PC-3 (cell line): ENCODE measurements around the gene ERO1B. TPM values are rescaled to one million over a fixed set of nuclear protein-coding genes. Genes with fewer than 3 reads are reported as not detected.

ENCODE experiments used
- ATAC-seq: fragments of 200-7000 bp; cut with Tn5 transposase; 2 replicates; pipeline ENCODE4 v1.9.1; 2020; ENCODE audit warnings: mild to moderate bottlenecking, moderate library complexity
- BruUV-seq: library from RNA; stranded (reverse); fragments of 400-500 nt; replicated peaks from 2 replicates; lab custom pipeline; 2021; lab: Mats Ljungman, UMichigan
- CTCF ChIA-PET: fragments of 300-600 bp; sonication (Branson Sonifier 250); formaldehyde crosslinking; loops from one replicate; lab custom pipeline; 2022; ENCODE audit warnings: antibody characterized with exemption; lab: Charles Lee
- POLR2A ChIA-PET: fragments of 300-600 bp; sonication (Branson Sonifier 250); formaldehyde crosslinking; loops from one replicate; lab custom pipeline; 2022; ENCODE audit warnings: antibody characterized with exemption; ENCODE audit not compliant: unreplicated experiment; lab: Charles Lee
- DNase-seq: peaks from one replicate; pipeline ENCODE4 v3.0.0-alpha.2; 2015
- H2AFZ ChIP-seq: fragments of 300-600 bp; sonication (generic); 2 replicates; pipeline ENCODE4 v1.6.0; 2016; ENCODE audit warnings: antibody characterized with exemption, low read length
- H3F3A ChIP-seq: fragments of 300-600 bp; sonication (generic); one replicate; pipeline ENCODE4 v1.6.0; 2017; ENCODE audit warnings: antibody characterized with exemption, low read length, control low read depth, mild to moderate bottlenecking; ENCODE audit not compliant: unreplicated experiment
- H3K27ac ChIP-seq: fragments of 300-600 bp; sonication (generic); 2 replicates; pipeline ENCODE4 v1.5.1; 2016; ENCODE audit warnings: mild to moderate bottlenecking, low read length
- H3K27me3 ChIP-seq: fragments of 300-600 bp; sonication (generic); 2 replicates; pipeline ENCODE4 v1.6.1; 2016; ENCODE audit warnings: low read length, mixed read lengths
- H3K36me3 ChIP-seq: fragments of 300-600 bp; sonication (generic); 2 replicates; pipeline ENCODE4 v1.6.1; 2016; ENCODE audit warnings: low read depth, mixed run types, low read length, mixed read lengths
- H3K4me1 ChIP-seq: fragments of 300-600 bp; sonication (generic); 2 replicates; pipeline ENCODE4 v1.5.1; 2016; ENCODE audit warnings: low read length; ENCODE audit not compliant: insufficient read depth
- H3K4me2 ChIP-seq: fragments of 300-600 bp; sonication (generic); 2 replicates; pipeline ENCODE4 v1.6.0; 2016; ENCODE audit warnings: low read length
- H3K4me3 ChIP-seq: fragments of 300-600 bp; sonication (generic); 2 replicates; pipeline ENCODE4 v1.5.1; 2016; ENCODE audit warnings: mild to moderate bottlenecking, low read length, mixed read lengths
- H3K79me2 ChIP-seq: fragments of 300-600 bp; sonication (generic); 2 replicates; pipeline ENCODE4 v1.6.1; 2017; ENCODE audit warnings: low read length, mixed read lengths
- H3K9ac ChIP-seq: fragments of 300-600 bp; sonication (generic); 2 replicates; pipeline ENCODE4 v1.6.0; 2016; ENCODE audit warnings: mild to moderate bottlenecking, low read length
- H3K9me2 ChIP-seq: fragments of 300-600 bp; sonication (generic); replicated peaks from 2 replicates; pipeline ENCODE4 v1.6.1; 2016; ENCODE audit warnings: mixed run types, low read length, mixed read lengths
- H3K9me3 ChIP-seq: fragments of 300-600 bp; sonication (generic); 2 replicates; pipeline ENCODE4 v1.6.1; 2016; ENCODE audit warnings: low read length, mixed read lengths
- H4K20me1 ChIP-seq: fragments of 300-600 bp; sonication (generic); 2 replicates; pipeline ENCODE4 v1.6.1; 2016; ENCODE audit warnings: low read length, mixed read lengths
- CTCF ChIP-seq: fragments of 300-600 bp; sonication (generic); conservative IDR thresholded peaks from 2 replicates; pipeline ENCODE4 v1.5.1; 2017; ENCODE audit warnings: antibody characterized with exemption, low read depth, mild to moderate bottlenecking, low read length
- EZH2 ChIP-seq: fragments of 300-600 bp; sonication (generic); IDR thresholded peaks from one replicate; pipeline ENCODE4 v1.6.1; 2017; ENCODE audit warnings: antibody characterized with exemption, mild to moderate bottlenecking, low read length; ENCODE audit not compliant: unreplicated experiment
- EZH2phosphoT487 ChIP-seq: fragments of 300-600 bp; sonication (generic); IDR thresholded peaks from 2 replicates; pipeline ENCODE4 v1.6.1; 2018; ENCODE audit warnings: mild to moderate bottlenecking, antibody characterized with exemption, low read length, borderline replicate concordance
- intact Hi-C: fragments of 100-400 bp; cut with micrococcal nuclease; formaldehyde crosslinking; loops from 2 replicates; pipeline ENCODE4 v1.9.0; 2023
- total RNA-seq: library from RNA; depleted of rRNA; stranded (reverse); fragments of >200 nt; gene quantifications from 2 replicates; pipeline ENCODE4 v1.2.3, GENCODE V29; 2014

ERO1B gene
- total RNA-seq, 1 experiment from 2014 or later: 0.95 TPM

GRCh38 chr1:236282719-236283118 is 961 bp upstream of the ERO1B start:
- Histone ChIP-seq H3K79me2 (no peaks in the 10 kb centered on the region), H3K9me3 (no peaks in the 10 kb centered on the region), H3K27me3 (no peaks in the 10 kb centered on the region), H3K9ac (peak overlapping the region; percentile 70; the same call in 1 of the 2 replicates), H4K20me1 (no peaks in the 10 kb centered on the region), H3K4me2 (peak overlapping the region; percentile 98), H3K36me3 (no peaks in the 10 kb centered on the region), H3K27ac (no peak overlapping the region), H3K4me1 (peaks cover 7% of the 10 kb centered on the region; the same call in 1 of the 2 replicates), H3K9me2 (no peaks in the 10 kb centered on the region), H3F3A (no peaks in the 10 kb centered on the region), H2AFZ (peak overlapping the region; percentile 97), H3K4me3 (peak overlapping the region; percentile 84)
- ATAC-seq (no peak), DNase-seq (no peak)
- POLR2A ChIA-PET: no interaction called here
- intact Hi-C loops: loop anchor here (5.0 kb wide), 1 partner anchor 250 kb away; no protein-coding TSS in a partner anchor
- BruUV-seq: no TSS peak
- CTCF ChIA-PET: no interaction called here
- TF ChIP-seq EZH2phosphoT487 (no peak), EZH2 (no peak)

DNA sequence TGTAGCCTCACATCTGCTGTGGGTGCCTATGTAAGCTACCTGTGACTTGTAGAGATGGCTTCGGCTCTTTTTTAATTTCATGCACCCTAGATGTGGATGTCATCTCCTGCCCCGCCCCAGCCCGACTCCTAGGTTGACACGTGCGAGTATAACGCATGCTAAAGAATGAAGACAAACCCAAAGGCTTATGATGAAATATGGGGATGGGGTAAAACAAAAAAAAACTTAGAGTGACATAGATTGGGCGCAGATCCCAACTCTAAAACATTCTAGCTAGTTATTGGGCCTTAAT is 613 bp upstream of the ERO1B start:
- peak overlapping the region; percentile 70 for H3K9ac ChIP-seq
- no peaks in the 10 kb centered on the region for H3K9me3 ChIP-seq
- H3K9me2 ChIP-seq: no peaks in the 10 kb centered on the region
- BruUV-seq: TSS peak; percentile 95
- ATAC-seq (no peak), DNase-seq (no peak)
- intact Hi-C loops: loop anchor here (5.0 kb wide), 1 partner anchor 250 kb away; no protein-coding TSS in a partner anchor
- H3K79me2 ChIP-seq: no peaks in the 10 kb centered on the region
- peak overlapping the region; percentile 97 for H2AFZ ChIP-seq
- H3F3A ChIP-seq: no peaks in the 10 kb centered on the region
- ChIA-PET POLR2A (no interaction called here), CTCF (no interaction called here)
- no peaks in the 10 kb centered on the region for H3K36me3 ChIP-seq
- peak overlapping the region; percentile 98 for H3K4me2 ChIP-seq
- peaks cover 7% of the 10 kb centered on the region; the same call in 1 of the 2 replicates for H3K4me1 ChIP-seq
- H4K20me1 ChIP-seq: no peaks in the 10 kb centered on the region
- no peak overlapping the region for H3K27ac ChIP-seq
- H3K4me3 ChIP-seq: peak overlapping the region; percentile 84
- H3K27me3 ChIP-seq: no peaks in the 10 kb centered on the region
- TF ChIP-seq EZH2 (no peak), EZH2phosphoT487 (no peak), CTCF (no peak)

DNA sequence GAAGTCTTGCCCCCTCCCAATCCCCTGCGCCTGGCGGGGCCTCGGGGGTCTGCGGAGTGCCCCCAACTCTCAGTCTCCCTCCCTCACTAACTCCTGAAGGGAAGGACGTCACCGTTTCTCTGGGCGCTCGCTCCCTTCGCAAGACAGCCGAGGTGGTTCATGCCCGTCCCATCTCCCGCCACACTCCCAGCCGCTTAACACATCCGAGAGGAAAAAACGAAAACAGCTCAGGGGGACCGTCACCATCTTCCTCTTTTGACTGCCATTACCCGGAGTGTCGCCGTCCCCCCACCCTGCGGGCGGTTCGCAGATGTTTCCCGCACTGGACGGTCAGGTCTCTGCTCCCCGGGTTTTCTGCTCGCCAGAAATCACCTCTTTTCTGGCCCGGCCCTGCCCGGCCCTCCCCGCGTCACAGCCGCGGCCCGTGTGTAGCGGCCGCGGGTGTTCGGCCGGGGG is 532 bp downstream of the ERO1B start:
- Histone ChIP-seq H3K27ac (no peak overlapping the region), H3K4me1 (peaks cover 7% of the 10 kb centered on the region; the same call in 1 of the 2 replicates), H3F3A (no peaks in the 10 kb centered on the region), H3K4me2 (peak overlapping the region; percentile 97), H3K4me3 (peak overlapping the region; percentile 84), H3K9ac (peak overlapping the region; percentile 38), H4K20me1 (no peaks in the 10 kb centered on the region), H3K9me2 (no peaks in the 10 kb centered on the region), H3K79me2 (no peaks in the 10 kb centered on the region), H3K9me3 (no peaks in the 10 kb centered on the region), H2AFZ (peak overlapping the region; percentile 96), H3K36me3 (no peaks in the 10 kb centered on the region), H3K27me3 (no peaks in the 10 kb centered on the region)
- ATAC-seq (peak; percentile 59), DNase-seq (peak; percentile 15)
- POLR2A ChIA-PET: no interaction called here
- TF ChIP-seq EZH2 (no peak), CTCF (no peak), EZH2phosphoT487 (no peak)
- TSS peak; percentile 35 for BruUV-seq
- intact Hi-C loops: loop anchor here (1.0 to 5.0 kb wide), 2 partner anchors 23 to 251 kb away; no protein-coding TSS in a partner anchor
- CTCF ChIA-PET: no interaction called here
